Heart left ventricle (tissue), 13 donors: Measurements from ENCODE around the gene CSMD2.

ENCODE experiments used
- POLR2A ChIP-seq, 2 donors: fragments of 450-650 bp; IDR thresholded peaks; one replicate each; pipeline ENCODE4 v1.6.1; 2017; ENCODE audit warnings: antibody characterized with exemption in 2 of 2, mild to moderate bottlenecking in 2 of 2, moderate library complexity in 2 of 2
- TF ChIP-seq, protein P1 (sequence below), 12 donors: fragments of 200-600 bp; sonication (generic) in 4 of 12; IDR thresholded peaks; one replicate each; pipeline versions ENCODE4 v1.5.0 to v1.8.0; 2018 to 2022; ENCODE audit warnings: antibody characterized with exemption in 12 of 12, mild to moderate bottlenecking in 5 of 12
- donor health status: ischemic (EF 13 %, LVEDD 7.1; RV severe dilation, severe dysfunction).
- donor health status: DM: no; HTN: yes; CAD: no.
- donor health status: DM: no; HTN: no; CAD: no.
- donor health status: ischemic (EF 25% LVEDD 6.9; RV normal size, moderate dysfunction).
- donor health status: ischemic (EF 25% LVEDD 5.7; RV mildly dilated, moderate dysfunction).
- donor health status: ischemic (EF 35%, LVEDD 5.7; RV mildly dilated, moderate dysfunction).
- donor health status: nonischemic (EF 11% LVEDD 7.7; RV severe dilation, severe dysfunction).
- donor health status: DM: yes; HTN: yes; CAD: no.
- donor health status: PGD.
- donor health status: ischemic (EF 29% LVEDD 5.4; RV normal size, mild dysfunction).
- donor health status: nonischemic (EF 23%, LVEDD 6.1; RV moderate dilation, normal function).

DNA sequence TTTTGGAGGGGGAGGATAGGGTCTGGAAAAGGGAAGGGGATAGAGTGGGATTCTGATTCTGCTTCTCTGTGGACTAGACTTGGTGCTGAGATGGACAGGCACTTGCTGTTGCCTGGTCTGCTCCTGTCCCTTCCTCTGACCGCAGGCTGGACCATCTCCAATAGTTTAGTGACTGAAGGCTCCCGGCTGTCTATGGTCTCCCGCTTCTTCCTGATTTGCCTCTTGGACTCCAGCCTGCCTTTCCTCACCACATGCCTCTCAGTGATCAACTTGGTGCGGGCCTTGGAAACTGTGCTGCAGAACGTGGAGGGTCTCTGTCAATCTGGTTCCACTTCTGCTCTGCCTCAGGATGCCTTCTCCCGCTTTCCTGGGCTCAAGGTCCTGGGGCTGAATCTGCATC is 698.9 kb downstream of the CSMD2 start:
- TF ChIP-seq, protein P1, sequence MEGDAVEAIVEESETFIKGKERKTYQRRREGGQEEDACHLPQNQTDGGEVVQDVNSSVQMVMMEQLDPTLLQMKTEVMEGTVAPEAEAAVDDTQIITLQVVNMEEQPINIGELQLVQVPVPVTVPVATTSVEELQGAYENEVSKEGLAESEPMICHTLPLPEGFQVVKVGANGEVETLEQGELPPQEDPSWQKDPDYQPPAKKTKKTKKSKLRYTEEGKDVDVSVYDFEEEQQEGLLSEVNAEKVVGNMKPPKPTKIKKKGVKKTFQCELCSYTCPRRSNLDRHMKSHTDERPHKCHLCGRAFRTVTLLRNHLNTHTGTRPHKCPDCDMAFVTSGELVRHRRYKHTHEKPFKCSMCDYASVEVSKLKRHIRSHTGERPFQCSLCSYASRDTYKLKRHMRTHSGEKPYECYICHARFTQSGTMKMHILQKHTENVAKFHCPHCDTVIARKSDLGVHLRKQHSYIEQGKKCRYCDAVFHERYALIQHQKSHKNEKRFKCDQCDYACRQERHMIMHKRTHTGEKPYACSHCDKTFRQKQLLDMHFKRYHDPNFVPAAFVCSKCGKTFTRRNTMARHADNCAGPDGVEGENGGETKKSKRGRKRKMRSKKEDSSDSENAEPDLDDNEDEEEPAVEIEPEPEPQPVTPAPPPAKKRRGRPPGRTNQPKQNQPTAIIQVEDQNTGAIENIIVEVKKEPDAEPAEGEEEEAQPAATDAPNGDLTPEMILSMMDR (IDR thresholded peaks at IDR 0.05) = no peak
- no peak for TF ChIP-seq POLR2A (IDR thresholded peaks at IDR 0.05)
